Tibial artery (tissue), 4 donors: ENCODE data around the gene ADAMTS2.
"Not testable (repeated sequence)": the region's sequence is repeated elsewhere in the genome, so short reads cannot be mapped to it uniquely, and the experiment has no call there.

Source experiments
- DNase-seq, 2 donors: peaks; one replicate each; pipeline ENCODE4 v3.0.0-alpha.2; 2019
- H3K27ac ChIP-seq, 2 donors: fragments of 200-600 bp; sonication (generic) in 1 of 2; 1 replicate in 1 of 2; 2 replicates in 1 of 2; pipeline ENCODE4 v1.5.1; 2018 to 2019; ENCODE audit warnings: mild to moderate bottlenecking in 1 of 2
- H3K27me3 ChIP-seq, 2 donors: fragments of 200-600 bp; sonication (generic) in 1 of 2; one replicate each; pipeline versions ENCODE4 v1.5.1 to v1.6.0; 2016 to 2019
- H3K36me3 ChIP-seq, 3 donors: fragments of 200-600 bp; sonication (generic) in 2 of 3; one replicate each; pipeline ENCODE4 v1.5.1; 2016 to 2019; ENCODE audit warnings: mild to moderate bottlenecking in 2 of 3
- H3K4me1 ChIP-seq, 4 donors: fragments of 200-600 bp; sonication (generic) in 2 of 4; 1 replicate in 3 of 4; 2 replicates in 1 of 4; pipeline ENCODE4 v1.5.1; 2016 to 2019
- H3K4me3 ChIP-seq, 2 donors: fragments of 200-600 bp; sonication (generic) in 1 of 2; 1 replicate in 1 of 2; 2 replicates in 1 of 2; pipeline ENCODE4 v1.5.1; 2018 to 2019; ENCODE audit warnings: mild to moderate bottlenecking in 2 of 2
- H3K9me3 ChIP-seq, 3 donors: fragments of 200-600 bp; sonication (generic) in 1 of 3; one replicate each; pipeline ENCODE4 v1.5.1; 2016 to 2019
- CTCF ChIP-seq, 2 experiments: fragments of 200-600 bp in 1 of 2; fragments of 450-650 bp in 1 of 2; IDR thresholded peaks; one replicate each; pipeline ENCODE4 v1.5.1; 2017 to 2019; ENCODE audit warnings: antibody characterized with exemption in 2 of 2, mild to moderate bottlenecking in 1 of 2, moderate library complexity in 1 of 2
- intact Hi-C: fragments of 100-400 bp; cut with DNase I; formaldehyde crosslinking; loops from one replicate; pipeline ENCODE4 v1.15.0; 2023; ENCODE audit warnings: low total_unique reads

Gene ADAMTS2

DNA sequence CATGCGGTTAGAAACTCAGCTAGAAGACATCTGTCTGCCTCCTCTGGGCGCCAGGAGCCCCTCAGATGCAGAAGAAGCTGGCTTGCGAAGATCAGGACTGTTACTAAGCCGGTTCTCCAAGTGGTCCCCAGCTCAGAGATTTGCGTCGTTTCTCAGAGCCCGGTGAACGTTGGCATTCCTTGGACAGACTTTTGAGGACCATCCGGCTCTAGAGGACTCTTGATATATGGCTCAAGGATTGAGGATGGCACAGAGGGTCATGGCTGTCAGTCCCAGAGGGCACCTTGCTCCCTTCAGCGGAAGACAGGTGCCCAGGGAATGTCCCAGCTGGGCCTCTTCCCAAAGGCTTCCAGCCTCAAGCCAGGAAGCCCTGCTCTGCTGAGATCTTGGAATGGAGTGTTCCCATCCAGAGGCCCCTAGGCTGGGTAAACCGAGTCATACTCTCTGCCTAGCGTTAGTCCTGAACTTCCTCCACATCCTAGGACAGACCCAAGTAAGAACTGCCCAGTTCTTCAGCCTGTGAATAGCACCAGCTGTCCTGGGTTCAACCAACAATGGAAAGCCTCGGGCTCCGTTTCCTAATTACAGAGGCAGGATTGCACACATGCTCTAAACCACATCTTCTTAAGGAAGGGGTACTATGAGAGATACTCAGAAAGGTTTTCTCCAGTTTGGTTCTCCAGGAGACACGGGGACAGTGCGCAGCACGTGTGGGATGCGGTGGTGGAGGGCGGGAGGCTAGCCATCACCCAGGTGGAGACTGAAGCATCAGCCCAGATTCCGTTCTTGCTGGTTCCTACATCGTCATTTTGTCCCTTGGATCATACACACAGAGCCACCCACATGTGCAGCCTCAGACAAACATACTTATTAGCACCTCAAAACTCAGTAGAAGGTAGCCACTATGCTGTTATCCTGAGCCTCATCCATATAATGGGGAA, 233.7 kb downstream of the ADAMTS2 start:
- Histone ChIP-seq H3K36me3 (peaks cover 23 to 47% (median 36%) of the 10 kb centered on the region in 3 donors), H3K4me3 (no peak overlapping the region), H3K27me3 (no peaks in the 10 kb centered on the region), H3K4me1 (no peaks in the 10 kb centered on the region), H3K27ac (no peak overlapping the region), H3K9me3 (peaks cover 14 to 97% (median 71%) of the 10 kb centered on the region in 3 donors)
- no peak for TF ChIP-seq CTCF (IDR thresholded peaks at IDR 0.05)
- intact Hi-C loops, result no loop called here
- peak in 1 of 2 donors; percentile 16 for DNase-seq

DNA sequence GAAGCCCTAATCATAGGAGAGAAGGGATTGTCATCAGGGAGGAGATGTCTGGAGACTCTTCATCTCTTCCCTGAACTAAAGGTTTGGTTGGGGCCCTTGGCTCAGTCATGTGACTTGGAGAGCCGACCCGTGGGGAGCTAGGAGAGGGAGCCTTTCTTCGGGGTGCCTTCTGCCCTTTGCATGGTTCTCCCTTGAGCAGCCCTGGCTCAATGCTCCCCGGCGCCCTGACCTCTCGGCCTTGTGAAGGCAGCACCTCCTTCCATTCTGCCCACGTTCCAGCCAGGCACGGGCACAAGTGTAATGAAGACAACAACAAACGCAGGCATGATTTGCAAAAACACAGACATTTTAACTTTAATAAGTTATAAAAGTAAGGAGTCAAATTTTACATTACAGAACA, 234.7 kb downstream of the ADAMTS2 start:
- H3K27me3 ChIP-seq, result no peaks in the 10 kb centered on the region
- no peak overlapping the region for H3K27ac ChIP-seq
- no peaks in the 10 kb centered on the region for H3K4me1 ChIP-seq
- peaks cover 14 to 87% (median 65%) of the 10 kb centered on the region in 3 donors for H3K9me3 ChIP-seq
- intact Hi-C loops, result no loop called here
- no peak for TF ChIP-seq CTCF (IDR thresholded peaks at IDR 0.05)
- no peak overlapping the region for H3K4me3 ChIP-seq
- peaks cover 23 to 37% (median 26%) of the 10 kb centered on the region in 3 donors for H3K36me3 ChIP-seq
- no peak for DNase-seq

DNA sequence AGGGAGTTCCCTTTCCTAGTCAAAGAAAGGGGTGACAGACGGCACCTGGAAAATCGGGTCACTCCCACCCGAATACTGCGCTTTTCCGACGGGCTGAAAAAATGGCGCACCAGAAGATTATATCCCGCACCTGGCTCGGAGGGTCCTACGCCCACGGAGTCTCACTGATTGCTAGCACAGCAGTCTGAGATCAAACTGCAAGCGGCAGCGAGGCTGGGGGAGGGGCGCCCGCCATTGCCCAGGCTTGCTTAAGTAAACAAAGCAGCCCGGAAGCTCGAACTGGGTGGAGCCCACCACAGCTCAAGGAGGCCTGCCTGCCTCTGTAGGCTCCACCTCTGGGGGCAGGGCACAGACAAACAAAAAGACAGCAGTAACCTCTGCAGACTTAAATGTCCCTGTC, 244.0 kb downstream of the ADAMTS2 start:
- Histone ChIP-seq H3K9me3 (peaks cover 13 to 56% (median 41%) of the 10 kb centered on the region in 3 donors), H3K36me3 (peaks cover 4 to 21% (median 20%) of the 10 kb centered on the region in 3 donors)
- DNase-seq, H3K4me3 ChIP-seq, intact Hi-C loops, H3K27me3 ChIP-seq, H3K4me1 ChIP-seq, H3K27ac ChIP-seq: not testable (repeated sequence)

DNA sequence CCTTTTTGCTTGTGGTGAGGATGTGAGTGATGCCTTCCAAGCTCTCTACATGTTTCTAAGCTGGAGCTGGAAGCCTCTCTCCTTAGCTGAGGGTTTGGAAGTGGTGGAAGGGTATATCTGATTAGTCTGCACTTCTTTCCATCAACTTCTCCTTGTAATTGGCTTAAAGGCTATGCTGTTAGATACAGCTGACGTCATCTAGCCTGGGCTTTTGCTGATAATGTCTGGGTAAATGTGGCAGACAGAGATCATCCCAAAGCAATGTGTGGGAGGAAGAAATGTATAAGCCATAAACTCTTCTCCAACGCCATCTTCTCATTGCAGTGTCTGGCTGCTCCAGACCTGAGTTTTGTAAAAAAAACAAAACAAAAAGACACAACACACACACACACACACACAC, 255.8 kb downstream of the ADAMTS2 start:
- peaks cover 0 to 28% (median 21%) of the 10 kb centered on the region in 3 donors for H3K36me3 ChIP-seq
- peaks cover 16 to 97% (median 76%) of the 10 kb centered on the region in 3 donors for H3K9me3 ChIP-seq
- no peak for DNase-seq
- intact Hi-C loops, result no loop called here
- H3K27me3 ChIP-seq, result no peaks in the 10 kb centered on the region
- TF ChIP-seq CTCF (IDR thresholded peaks at IDR 0.05), result no peak
- H3K27ac ChIP-seq, result no peak overlapping the region
- no peaks in the 10 kb centered on the region for H3K4me1 ChIP-seq
- no peak overlapping the region for H3K4me3 ChIP-seq

DNA sequence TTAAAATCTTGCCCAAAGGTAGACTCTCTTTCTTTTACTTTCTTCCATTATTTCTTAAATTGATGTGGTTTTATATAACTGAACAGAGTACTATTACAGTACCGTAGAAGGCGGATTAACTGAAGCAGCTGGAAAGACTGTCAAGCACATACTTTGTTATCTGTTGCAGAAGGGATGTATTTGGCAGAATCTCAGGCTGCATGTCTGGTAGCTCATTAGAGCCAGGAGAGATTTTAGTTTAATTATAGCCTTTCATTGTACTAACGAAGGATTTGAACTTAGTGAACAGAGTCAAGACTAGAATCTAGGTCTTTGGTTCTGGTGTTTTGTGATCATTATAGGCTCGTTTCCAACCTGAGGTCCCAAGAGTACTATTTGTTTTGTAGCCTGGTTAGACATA, 264.5 kb downstream of the ADAMTS2 start:
- TF ChIP-seq CTCF (IDR thresholded peaks at IDR 0.05), result no peak
- Histone ChIP-seq H3K27me3 (no peaks in the 10 kb centered on the region), H3K36me3 (peaks cover 64 to 97% (median 88%) of the 10 kb centered on the region in 3 donors), H3K9me3 (peaks cover 36 to 100% (median 93%) of the 10 kb centered on the region in 3 donors), H3K4me1 (no peaks in the 10 kb centered on the region), H3K27ac (no peak overlapping the region), H3K4me3 (no peak overlapping the region)
- DNase-seq, result no peak
- intact Hi-C loops, result no loop called here
